ENCODE data around the gene CTTN. TPM values are rescaled to one million over a fixed set of nuclear protein-coding genes. Genes with fewer than 3 reads are reported as not detected.

The CTTN gene
- total RNA-seq, 8 experiments from 2014 or later = 49.9 to 376 (median 120) TPM

GRCh38 chr11:70428701-70429427 lies 30.5 kb downstream of the CTTN start:
- peaks cover 8 to 17% of the 10 kb centered on the region in 2 donors for H3K4me1 ChIP-seq (replicated peaks in 1 of 2)
- in situ Hi-C loops (cut with MboI; ENCODE audit: low pct_unique_long_range_greater_than_20kb in 2 of 9, low sequenced_read_pairs in 9 of 9, unreplicated experiment in 9 of 9) = no loop called here
- 80 to 100% (median 98%) methylated on average over 1 to 10 of the region's 18 CpGs; no CpG with 5 or more reads in 5 of the 10 experiments for WGBS, 10 experiments
- no peak overlapping the region for H3K27ac ChIP-seq
- no peak overlapping the region for H3K4me3 ChIP-seq
- ATAC-seq (replicated peaks in 6 of 8) = no peak

DNA sequence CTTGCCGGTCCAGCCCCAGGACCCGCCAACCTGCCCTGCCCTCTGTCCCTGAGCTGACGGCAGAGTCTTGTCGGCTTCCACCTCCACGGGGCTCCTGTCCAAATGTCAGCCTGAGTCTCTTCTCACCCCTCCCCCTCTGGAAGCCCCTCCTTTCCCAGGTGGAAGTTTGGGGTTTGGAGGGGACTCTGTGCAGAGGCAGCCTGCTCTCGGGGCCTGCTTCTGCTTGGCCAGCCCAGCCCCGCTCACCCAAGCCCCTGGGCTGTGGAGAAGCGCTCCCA lies 31.0 kb downstream of the CTTN start:
- Histone ChIP-seq H3K4me1 (replicated peaks in 1 of 2) (peaks cover 11 to 21% of the 10 kb centered on the region in 2 donors), H3K4me3 (no peak overlapping the region), H3K27ac (no peak overlapping the region)
- 96 to 100% (median 100%) methylated on average over 1 to 4 of the region's 8 CpGs; no CpG with 5 or more reads in 6 of the 10 experiments for WGBS, 10 experiments
- in situ Hi-C loops (cut with MboI; ENCODE audit: low pct_unique_long_range_greater_than_20kb in 2 of 9, low sequenced_read_pairs in 9 of 9, unreplicated experiment in 9 of 9) = no loop called here
- ATAC-seq (replicated peaks in 6 of 8) = no peak

DNA sequence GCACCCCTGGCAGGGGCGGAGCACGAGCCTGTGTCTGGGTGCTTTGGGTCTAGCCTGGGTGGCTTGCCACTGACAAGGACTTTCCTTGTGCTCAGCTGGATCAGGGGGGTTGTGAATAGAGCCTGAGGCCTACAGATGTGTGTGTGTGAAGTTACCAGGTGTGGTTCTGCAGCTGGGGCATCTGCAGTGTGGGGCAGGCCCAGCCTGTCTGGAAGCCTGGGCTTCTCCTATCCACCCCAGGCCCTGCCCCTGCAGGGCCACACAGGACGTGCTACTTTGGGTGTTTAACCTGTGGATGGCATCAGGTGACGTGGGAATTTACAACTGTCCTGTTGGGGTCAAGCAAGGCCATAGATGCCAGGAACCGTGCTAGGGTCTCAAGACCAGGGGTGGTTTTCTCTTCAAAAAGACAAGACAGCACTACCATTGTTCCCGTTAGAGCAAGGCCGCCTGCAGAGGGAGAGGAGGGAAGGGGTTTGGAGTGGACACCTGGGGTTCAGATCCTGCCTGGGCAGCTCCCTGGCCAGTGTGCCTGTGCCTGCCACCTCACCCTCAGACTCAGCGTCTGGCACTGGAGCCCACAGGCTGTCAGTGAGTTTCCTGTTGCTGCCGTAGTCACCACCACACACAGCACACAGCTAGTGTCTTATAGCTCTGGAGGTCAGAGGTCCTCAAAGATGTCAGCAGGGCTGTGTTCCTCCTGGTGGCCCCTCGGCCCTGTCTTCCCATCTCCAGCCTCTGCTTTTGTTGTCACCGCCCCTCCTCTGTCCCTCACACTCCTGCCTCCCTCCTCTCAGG lies 31.6 kb downstream of the CTTN start:
- in situ Hi-C loops (cut with MboI; ENCODE audit: low pct_unique_long_range_greater_than_20kb in 2 of 9, low sequenced_read_pairs in 9 of 9, unreplicated experiment in 9 of 9) = no loop called here
- no peak overlapping the region for H3K27ac ChIP-seq
- 60 to 100% (median 84%) methylated on average over 1 to 3 of the region's 11 CpGs; no CpG with 5 or more reads in 3 of the 10 experiments for WGBS, 10 experiments
- H3K4me3 ChIP-seq = no peak overlapping the region
- H3K4me1 ChIP-seq (replicated peaks in 1 of 2) = peaks cover 14 to 23% of the 10 kb centered on the region in 2 donors
- no peak for ATAC-seq (replicated peaks in 6 of 8)

- WGBS, 10 experiments = 87 to 100% (median 94%) methylated on average over 2 to 14 of the region's 25 CpGs; no CpG with 5 or more reads in 3 of the 10 experiments
- Histone ChIP-seq H3K27ac (no peak overlapping the region), H3K4me1 (replicated peaks in 1 of 2) (peaks cover 16 to 28% of the 10 kb centered on the region in 2 donors), H3K4me3 (no peak overlapping the region)
- in situ Hi-C loops (cut with MboI; ENCODE audit: low pct_unique_long_range_greater_than_20kb in 2 of 9, low sequenced_read_pairs in 9 of 9, unreplicated experiment in 9 of 9) = no loop called here
- ATAC-seq (replicated peaks in 6 of 8) = no peak
Measured at GRCh38 chr11:70430671-70431574, 32.6 kb downstream of the CTTN start.

- no peak for ATAC-seq (replicated peaks in 6 of 8)
- WGBS, 10 experiments = 80 to 85% methylated on average over 1 to 4 of the region's 12 CpGs; no CpG with 5 or more reads in 8 of the 10 experiments
- in situ Hi-C loops (cut with MboI; ENCODE audit: low pct_unique_long_range_greater_than_20kb in 2 of 9, low sequenced_read_pairs in 9 of 9, unreplicated experiment in 9 of 9) = no loop called here
Measured at GRCh38 chr11:70431611-70432010, 33.3 kb downstream of the CTTN start.

GRCh38 chr11:70432065-70432464 lies 33.7 kb downstream of the CTTN start:
- Histone ChIP-seq H3K27ac (no peak overlapping the region), H3K4me3 (no peak overlapping the region), H3K4me1 (replicated peaks in 1 of 2) (peaks cover 16 to 28% of the 10 kb centered on the region in 2 donors)
- WGBS, 10 experiments = 80 to 100% (median 97%) methylated on average over 1 to 3 of the region's 16 CpGs; no CpG with 5 or more reads in 6 of the 10 experiments
- in situ Hi-C loops (cut with MboI; ENCODE audit: low pct_unique_long_range_greater_than_20kb in 2 of 9, low sequenced_read_pairs in 9 of 9, unreplicated experiment in 9 of 9) = no loop called here
- ATAC-seq (replicated peaks in 6 of 8) = peak in 3 of 8 experiments; percentile 36 to 94 (median 74)

More at GRCh38 chr11:70431611-70432010, 33.3 kb downstream of the CTTN start:
- Histone ChIP-seq H3K27ac (no peak overlapping the region), H3K4me1 (replicated peaks in 1 of 2) (peaks cover 16 to 28% of the 10 kb centered on the region in 2 donors), H3K4me3 (no peak overlapping the region)

- H3K4me1 ChIP-seq (replicated peaks in 1 of 2) = peaks cover 16 to 24% of the 10 kb centered on the region in 2 donors
- 70 to 100% (median 87%) methylated on average over 2 to 12 of the region's 15 CpGs; no CpG with 5 or more reads in 5 of the 10 experiments for WGBS, 10 experiments
- H3K27ac ChIP-seq = peak overlapping the region in 1 of 2 donors; percentile 19
- no peak overlapping the region for H3K4me3 ChIP-seq
- no peak for ATAC-seq (replicated peaks in 6 of 8)
- in situ Hi-C loops (cut with MboI; ENCODE audit: low pct_unique_long_range_greater_than_20kb in 2 of 9, low sequenced_read_pairs in 9 of 9, unreplicated experiment in 9 of 9) = no loop called here
Measured at GRCh38 chr11:70432580-70432979, 34.3 kb downstream of the CTTN start.

DNA sequence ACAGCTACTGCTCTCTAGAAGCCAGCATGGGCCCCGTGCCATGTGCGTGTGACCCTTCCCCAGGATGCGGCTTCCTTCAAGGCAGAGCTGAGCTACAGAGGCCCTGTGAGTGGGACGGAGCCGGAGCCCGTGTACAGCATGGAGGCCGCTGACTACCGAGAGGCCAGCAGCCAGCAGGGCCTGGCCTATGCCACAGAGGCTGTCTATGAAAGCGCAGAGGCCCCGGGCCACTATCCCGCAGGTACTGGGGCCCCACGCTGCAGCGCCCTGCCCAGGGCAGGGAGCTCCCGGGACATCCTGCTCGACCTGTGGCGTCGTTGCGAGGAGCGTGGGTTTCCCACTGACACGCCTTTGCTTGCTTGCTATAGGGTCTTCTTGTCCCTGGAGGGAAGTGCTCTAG lies 34.7 kb downstream of the CTTN start:
- WGBS, 10 experiments = 96 to 100% (median 100%) methylated on average over 1 to 11 of the region's 20 CpGs; no CpG with 5 or more reads in 7 of the 10 experiments
- H3K27ac ChIP-seq = peak overlapping the region in 1 of 2 donors; percentile 89
- no peak overlapping the region for H3K4me3 ChIP-seq
- in situ Hi-C loops (cut with MboI; ENCODE audit: low pct_unique_long_range_greater_than_20kb in 2 of 9, low sequenced_read_pairs in 9 of 9, unreplicated experiment in 9 of 9) = no loop called here
- ATAC-seq (replicated peaks in 6 of 8) = no peak
- H3K4me1 ChIP-seq (replicated peaks in 1 of 2) = peaks cover 16 to 24% of the 10 kb centered on the region in 2 donors

GRCh38 chr11:70433526-70433925 lies 35.2 kb downstream of the CTTN start:
- Histone ChIP-seq H3K27ac (peak overlapping the region; percentile 89 to 92), H3K4me1 (replicated peaks in 1 of 2) (peaks cover 16 to 24% of the 10 kb centered on the region in 2 donors), H3K4me3 (no peak overlapping the region)
- no peak for ATAC-seq (replicated peaks in 6 of 8)
- WGBS, 10 experiments = 80 to 100% (median 92%) methylated on average over 1 to 11 of the region's 13 CpGs; no CpG with 5 or more reads in 3 of the 10 experiments
- in situ Hi-C loops (cut with MboI; ENCODE audit: low pct_unique_long_range_greater_than_20kb in 2 of 9, low sequenced_read_pairs in 9 of 9, unreplicated experiment in 9 of 9) = no loop called here

DNA sequence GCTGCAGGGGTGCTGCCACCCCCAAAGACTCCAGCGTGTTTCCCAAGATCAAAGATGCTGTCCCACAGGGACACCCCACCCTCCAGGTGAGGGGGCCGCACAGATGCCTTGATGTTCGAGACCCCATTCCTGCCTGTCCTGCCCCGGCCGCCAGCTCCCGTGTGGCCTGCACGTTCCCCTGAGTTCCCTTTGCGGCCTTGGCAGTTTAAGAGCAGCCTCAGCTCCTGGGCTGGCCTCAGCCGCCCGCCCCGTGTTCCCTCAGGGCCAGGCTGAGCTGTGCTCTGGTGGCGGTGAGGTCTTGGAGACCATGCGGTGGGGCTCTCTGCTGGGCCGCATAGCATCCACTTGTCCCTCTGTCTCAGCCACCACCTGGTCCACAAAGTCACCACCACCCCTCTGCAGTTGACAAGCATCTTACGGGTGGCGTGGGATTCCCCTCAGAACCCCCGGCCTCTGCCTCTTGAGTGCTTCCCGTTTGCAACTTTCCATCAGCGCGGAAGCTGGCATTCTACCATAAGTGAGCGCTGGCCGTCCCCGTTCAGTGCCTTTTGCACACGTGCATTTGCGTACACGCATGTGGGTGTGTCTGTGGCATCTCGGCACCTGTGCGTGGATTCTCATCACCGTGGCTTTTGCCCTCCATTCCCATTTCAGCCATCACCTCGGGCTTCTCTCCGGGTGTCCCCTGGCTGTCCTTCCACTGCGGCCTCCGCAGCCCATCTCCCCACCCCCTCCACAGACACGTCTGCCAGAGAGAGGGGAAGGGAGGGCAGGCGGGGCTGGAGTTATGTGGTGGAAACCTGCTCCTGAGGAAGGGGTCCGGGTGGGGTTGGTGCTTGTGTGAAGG lies 35.9 kb downstream of the CTTN start:
- Histone ChIP-seq H3K4me1 (replicated peaks in 1 of 2) (peaks cover 16 to 24% of the 10 kb centered on the region in 2 donors), H3K27ac (peak overlapping the region; percentile 89 to 92), H3K4me3 (no peak overlapping the region)
- peak in 5 of 8 experiments; percentile 73 to 84 (median 75) for ATAC-seq (replicated peaks in 6 of 8)
- in situ Hi-C loops (cut with MboI; ENCODE audit: low pct_unique_long_range_greater_than_20kb in 2 of 9, low sequenced_read_pairs in 9 of 9, unreplicated experiment in 9 of 9) = no loop called here
- 40 to 92% (median 87%) methylated on average over 1 to 11 of the region's 36 CpGs; no CpG with 5 or more reads in 6 of the 10 experiments for WGBS, 10 experiments

DNA sequence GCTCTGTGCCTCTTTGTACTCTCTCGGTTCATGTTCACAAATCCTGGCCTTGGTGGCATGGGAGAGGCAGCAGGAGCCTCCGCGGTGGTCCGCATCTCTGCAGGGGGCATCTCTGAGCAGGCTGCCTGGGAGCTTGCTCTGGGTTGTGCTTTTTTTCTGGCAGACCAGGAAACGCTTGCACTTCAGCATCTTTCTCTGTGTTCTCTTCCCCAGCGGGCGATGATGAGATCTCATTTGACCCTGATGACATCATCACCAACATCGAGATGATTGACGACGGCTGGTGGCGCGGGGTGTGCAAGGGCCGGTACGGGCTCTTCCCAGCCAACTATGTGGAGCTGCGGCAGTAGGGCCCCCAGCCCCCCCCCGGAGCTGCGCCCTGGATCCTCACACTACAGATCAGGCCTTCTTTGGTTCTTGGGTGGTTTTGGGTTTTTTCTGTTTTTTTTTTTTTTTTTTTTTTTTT lies 36.5 kb downstream of the CTTN start:
- Histone ChIP-seq H3K27ac (peak overlapping the region; percentile 89 to 92), H3K4me1 (replicated peaks in 1 of 2) (peaks cover 16 to 24% of the 10 kb centered on the region in 2 donors), H3K4me3 (no peak overlapping the region)
- 20 to 100% (median 81%) methylated on average over 1 to 7 of the region's 17 CpGs; no CpG with 5 or more reads in 3 of the 10 experiments for WGBS, 10 experiments
- in situ Hi-C loops (cut with MboI; ENCODE audit: low pct_unique_long_range_greater_than_20kb in 2 of 9, low sequenced_read_pairs in 9 of 9, unreplicated experiment in 9 of 9) = no loop called here
- ATAC-seq (replicated peaks in 6 of 8) = peak in 5 of 8 experiments; percentile 84 to 86 (median 86)
